ENCODE data around the gene HCFC1.

GRCh38 chrX:153981771-153982533, 10.3 kb upstream of the HCFC1 start:
- TF ChIP-seq CTCF (IDR thresholded peaks at IDR 0.05) (no peak), POLR2A (IDR thresholded peaks at IDR 0.05) (no peak)

Data from testis (tissue), 2 donors.